ENCODE data around the gene ZNF618. TPM values are rescaled to one million over a fixed set of nuclear protein-coding genes. Genes with fewer than 3 reads are reported as not detected.
A peak's percentile ranks its signal among the peaks of the same experiment; 100 is the strongest.

The ZNF618 gene
- total and polyA plus RNA-seq, 8 donors, result 1.2 to 19.8 (median 5.3) TPM

GRCh38 chr9:114000671-114001409, 124.7 kb downstream of the ZNF618 start:
- no peaks in the 10 kb centered on the region for H3K27me3 ChIP-seq
- H3K4me3 ChIP-seq, result no peak overlapping the region
- peaks cover 0 to 14% (median 10%) of the 10 kb centered on the region in 4 donors for H3K4me1 ChIP-seq
- WGBS, 5 donors, result 88 to 97% (median 89%) methylated on average over 8 of the region's 8 CpGs
- no peaks in the 10 kb centered on the region for H3K9me3 ChIP-seq
- TF ChIP-seq POLR2A (IDR thresholded peaks at IDR 0.05) (no peak), POLR2AphosphoS5 (IDR thresholded peaks at IDR 0.05) (no peak), CTCF (IDR thresholded peaks at IDR 0.05) (no peak), EP300 (IDR thresholded peaks at IDR 0.05) (no peak)
- H3K36me3 ChIP-seq, result peaks cover 4 to 57% (median 53%) of the 10 kb centered on the region in 4 donors
- DNase-seq, result peak in 1 of 2 donors; percentile 20
- intact Hi-C loops (cut with DNase I; ENCODE audit: low total_unique reads), result no loop called here
- no peak overlapping the region for H3K27ac ChIP-seq

- 55 to 67% (median 59%) methylated on average over 3 of the region's 3 CpGs for WGBS, 5 donors
- Histone ChIP-seq H3K4me3 (no peak overlapping the region), H3K4me1 (peaks cover 0 to 14% (median 10%) of the 10 kb centered on the region in 4 donors), H3K36me3 (peaks cover 4 to 61% (median 57%) of the 10 kb centered on the region in 4 donors), H3K9me3 (no peaks in the 10 kb centered on the region), H3K27me3 (no peaks in the 10 kb centered on the region), H3K27ac (no peak overlapping the region)
- TF ChIP-seq POLR2AphosphoS5 (IDR thresholded peaks at IDR 0.05), result no peak
- TF ChIP-seq POLR2A (IDR thresholded peaks at IDR 0.05), result no peak
- TF ChIP-seq CTCF (IDR thresholded peaks at IDR 0.05), result no peak
- TF ChIP-seq EP300 (IDR thresholded peaks at IDR 0.05), result no peak
- peak in 1 of 2 donors; percentile 5 for DNase-seq
- intact Hi-C loops (cut with DNase I; ENCODE audit: low total_unique reads), result no loop called here
Measured at GRCh38 chr9:114001410-114001685, 125.2 kb downstream of the ZNF618 start.

GRCh38 chr9:114001794-114002261, 125.7 kb downstream of the ZNF618 start:
- intact Hi-C loops (cut with DNase I; ENCODE audit: low total_unique reads), result no loop called here
- no peaks in the 10 kb centered on the region for H3K27me3 ChIP-seq
- no peaks in the 10 kb centered on the region for H3K9me3 ChIP-seq
- no peak overlapping the region for H3K27ac ChIP-seq
- peak in 1 of 2 donors; percentile 20 for DNase-seq
- peaks cover 4 to 66% (median 61%) of the 10 kb centered on the region in 4 donors for H3K36me3 ChIP-seq
- H3K4me3 ChIP-seq, result no peak overlapping the region
- TF ChIP-seq POLR2AphosphoS5 (IDR thresholded peaks at IDR 0.05), result no peak
- TF ChIP-seq EP300 (IDR thresholded peaks at IDR 0.05), result no peak
- TF ChIP-seq CTCF (IDR thresholded peaks at IDR 0.05), result no peak
- no peak for TF ChIP-seq POLR2A (IDR thresholded peaks at IDR 0.05)
- peaks cover 0 to 14% (median 10%) of the 10 kb centered on the region in 4 donors for H3K4me1 ChIP-seq
- WGBS, 5 donors, result 85 to 92% (median 89%) methylated on average over 7 to 12 of the region's 12 CpGs

- WGBS, 5 donors, result 89 to 94% (median 94%) methylated on average over 12 to 14 of the region's 14 CpGs
- TF ChIP-seq EP300 (IDR thresholded peaks at IDR 0.05) (no peak), POLR2AphosphoS5 (IDR thresholded peaks at IDR 0.05) (no peak), CTCF (IDR thresholded peaks at IDR 0.05) (no peak), POLR2A (IDR thresholded peaks at IDR 0.05) (no peak)
- Histone ChIP-seq H3K27ac (no peak overlapping the region), H3K9me3 (no peaks in the 10 kb centered on the region), H3K4me3 (no peak overlapping the region), H3K4me1 (peaks cover 0 to 14% (median 10%) of the 10 kb centered on the region in 4 donors), H3K27me3 (no peaks in the 10 kb centered on the region), H3K36me3 (peaks cover 4 to 72% (median 67%) of the 10 kb centered on the region in 4 donors)
- DNase-seq, result peak in 1 of 2 donors; percentile 16
- intact Hi-C loops (cut with DNase I; ENCODE audit: low total_unique reads), result no loop called here
Measured at GRCh38 chr9:114002271-114002985, 126.3 kb downstream of the ZNF618 start.

Data from stomach (tissue), 9 donors.